ENCODE measurements around the gene GSN.

The GSN gene

GRCh38 chr9:121316378-121316777 is 48.4 kb downstream of the GSN start:
- Histone ChIP-seq H3K9ac (ENCODE audit: low read depth, low read length) (no peak overlapping the region), H3K9me3 (ENCODE audit: control insufficient read depth, insufficient read depth, low read length) (no peaks in the 10 kb centered on the region), H3K4me1 (ENCODE audit: control insufficient read depth, insufficient read depth, low read length) (no peaks in the 10 kb centered on the region), H3K36me3 (ENCODE audit: control insufficient read depth, insufficient read depth, low read length) (peaks cover 5% of the 10 kb centered on the region), H3K27me3 (ENCODE audit: control insufficient read depth, insufficient read depth, low read length) (no peaks in the 10 kb centered on the region), H3K4me3 (ENCODE audit: low read depth, low read length) (no peak overlapping the region)

- Histone ChIP-seq H3K36me3 (ENCODE audit: control insufficient read depth, insufficient read depth, low read length) (peaks cover 5% of the 10 kb centered on the region), H3K9me3 (ENCODE audit: control insufficient read depth, insufficient read depth, low read length) (no peaks in the 10 kb centered on the region)
These were observed 49.0 kb downstream of the GSN start for GRCh38 chr9:121316852-121317373.

GRCh38 chr9:121317737-121318630 is 50.0 kb downstream of the GSN start:
- Histone ChIP-seq H3K27me3 (ENCODE audit: control insufficient read depth, insufficient read depth, low read length) (no peaks in the 10 kb centered on the region), H3K9me3 (ENCODE audit: control insufficient read depth, insufficient read depth, low read length) (no peaks in the 10 kb centered on the region), H3K4me3 (ENCODE audit: low read depth, low read length) (no peak overlapping the region), H3K9ac (ENCODE audit: low read depth, low read length) (no peak overlapping the region), H3K4me1 (ENCODE audit: control insufficient read depth, insufficient read depth, low read length) (no peaks in the 10 kb centered on the region), H3K36me3 (ENCODE audit: control insufficient read depth, insufficient read depth, low read length) (peaks cover 5% of the 10 kb centered on the region)

More at GRCh38 chr9:121316852-121317373, 49.0 kb downstream of the GSN start:
- H3K4me1 ChIP-seq (ENCODE audit: control insufficient read depth, insufficient read depth, low read length), result no peaks in the 10 kb centered on the region
- H3K9ac ChIP-seq (ENCODE audit: low read depth, low read length), result no peak overlapping the region
- H3K27me3 ChIP-seq (ENCODE audit: control insufficient read depth, insufficient read depth, low read length), result no peaks in the 10 kb centered on the region
- no peak overlapping the region for H3K4me3 ChIP-seq (ENCODE audit: low read depth, low read length)

- Histone ChIP-seq H3K36me3 (ENCODE audit: control insufficient read depth, insufficient read depth, low read length) (peaks cover 3% of the 10 kb centered on the region), H3K9ac (ENCODE audit: low read depth, low read length) (no peak overlapping the region), H3K9me3 (ENCODE audit: control insufficient read depth, insufficient read depth, low read length) (no peaks in the 10 kb centered on the region), H3K27me3 (ENCODE audit: control insufficient read depth, insufficient read depth, low read length) (no peaks in the 10 kb centered on the region), H3K4me1 (ENCODE audit: control insufficient read depth, insufficient read depth, low read length) (no peaks in the 10 kb centered on the region), H3K4me3 (ENCODE audit: low read depth, low read length) (no peak overlapping the region)
These were observed 50.8 kb downstream of the GSN start for GRCh38 chr9:121318631-121319382.

- Histone ChIP-seq H3K27me3 (ENCODE audit: control insufficient read depth, insufficient read depth, low read length) (no peaks in the 10 kb centered on the region), H3K9ac (ENCODE audit: low read depth, low read length) (no peak overlapping the region), H3K36me3 (ENCODE audit: control insufficient read depth, insufficient read depth, low read length) (peaks cover 3% of the 10 kb centered on the region), H3K9me3 (ENCODE audit: control insufficient read depth, insufficient read depth, low read length) (no peaks in the 10 kb centered on the region), H3K4me1 (ENCODE audit: control insufficient read depth, insufficient read depth, low read length) (no peaks in the 10 kb centered on the region), H3K4me3 (ENCODE audit: low read depth, low read length) (no peak overlapping the region)
These were observed 51.4 kb downstream of the GSN start for GRCh38 chr9:121319383-121319780.

GRCh38 chr9:121321016-121321503 is 53.1 kb downstream of the GSN start:
- H3K4me3 ChIP-seq (ENCODE audit: low read depth, low read length), result no peak overlapping the region
- no peaks in the 10 kb centered on the region for H3K4me1 ChIP-seq (ENCODE audit: control insufficient read depth, insufficient read depth, low read length)
- no peak overlapping the region for H3K9ac ChIP-seq (ENCODE audit: low read depth, low read length)
- no peaks in the 10 kb centered on the region for H3K9me3 ChIP-seq (ENCODE audit: control insufficient read depth, insufficient read depth, low read length)
- H3K36me3 ChIP-seq (ENCODE audit: control insufficient read depth, insufficient read depth, low read length), result peaks cover 5% of the 10 kb centered on the region
- H3K27me3 ChIP-seq (ENCODE audit: control insufficient read depth, insufficient read depth, low read length), result no peaks in the 10 kb centered on the region

- Histone ChIP-seq H3K4me3 (ENCODE audit: low read depth, low read length) (no peak overlapping the region), H3K9me3 (ENCODE audit: control insufficient read depth, insufficient read depth, low read length) (no peaks in the 10 kb centered on the region), H3K27me3 (ENCODE audit: control insufficient read depth, insufficient read depth, low read length) (no peaks in the 10 kb centered on the region), H3K9ac (ENCODE audit: low read depth, low read length) (no peak overlapping the region), H3K36me3 (ENCODE audit: control insufficient read depth, insufficient read depth, low read length) (peaks cover 11% of the 10 kb centered on the region), H3K4me1 (ENCODE audit: control insufficient read depth, insufficient read depth, low read length) (no peaks in the 10 kb centered on the region)
These were observed 54.2 kb downstream of the GSN start for GRCh38 chr9:121322037-121322736.

- Histone ChIP-seq H3K4me1 (ENCODE audit: control insufficient read depth, insufficient read depth, low read length) (no peaks in the 10 kb centered on the region), H3K9ac (ENCODE audit: low read depth, low read length) (no peak overlapping the region), H3K36me3 (ENCODE audit: control insufficient read depth, insufficient read depth, low read length) (peaks cover 8% of the 10 kb centered on the region)
These were observed 54.9 kb downstream of the GSN start for GRCh38 chr9:121322737-121323448.

GRCh38 chr9:121323449-121324151 is 55.6 kb downstream of the GSN start:
- Histone ChIP-seq H3K4me1 (ENCODE audit: control insufficient read depth, insufficient read depth, low read length) (no peaks in the 10 kb centered on the region), H3K27me3 (ENCODE audit: control insufficient read depth, insufficient read depth, low read length) (no peaks in the 10 kb centered on the region), H3K9ac (ENCODE audit: low read depth, low read length) (no peak overlapping the region), H3K4me3 (ENCODE audit: low read depth, low read length) (no peak overlapping the region), H3K9me3 (ENCODE audit: control insufficient read depth, insufficient read depth, low read length) (no peaks in the 10 kb centered on the region), H3K36me3 (ENCODE audit: control insufficient read depth, insufficient read depth, low read length) (peaks cover 9% of the 10 kb centered on the region)

More at GRCh38 chr9:121322737-121323448, 54.9 kb downstream of the GSN start:
- H3K4me3 ChIP-seq (ENCODE audit: low read depth, low read length), result no peak overlapping the region
- H3K9me3 ChIP-seq (ENCODE audit: control insufficient read depth, insufficient read depth, low read length), result no peaks in the 10 kb centered on the region
- no peaks in the 10 kb centered on the region for H3K27me3 ChIP-seq (ENCODE audit: control insufficient read depth, insufficient read depth, low read length)

- Histone ChIP-seq H3K27me3 (ENCODE audit: control insufficient read depth, insufficient read depth, low read length) (no peaks in the 10 kb centered on the region), H3K4me3 (ENCODE audit: low read depth, low read length) (no peak overlapping the region), H3K9me3 (ENCODE audit: control insufficient read depth, insufficient read depth, low read length) (no peaks in the 10 kb centered on the region), H3K9ac (ENCODE audit: low read depth, low read length) (no peak overlapping the region), H3K4me1 (ENCODE audit: control insufficient read depth, insufficient read depth, low read length) (no peaks in the 10 kb centered on the region), H3K36me3 (ENCODE audit: control insufficient read depth, insufficient read depth, low read length) (peaks cover 14% of the 10 kb centered on the region)
These were observed 56.4 kb downstream of the GSN start for GRCh38 chr9:121324316-121324715.

Measured in iPS-15b (cell line).